Coronary artery (tissue), 2 donors: Measurements from ENCODE around the gene OR2T27.
"Not testable (repeated sequence)": the region's sequence is repeated elsewhere in the genome, so short reads cannot be mapped to it uniquely, and the experiment has no call there.

Source experiments
- DNase-seq: peaks from one replicate; pipeline ENCODE4 v3.0.0-alpha.2; 2017; ENCODE audit warnings: low spot score
- H3K27ac ChIP-seq, 2 donors: fragments of 200-600 bp; sonication (generic); one replicate each; pipeline ENCODE4 v1.5.1; 2016 to 2019
- H3K4me3 ChIP-seq: fragments of 200-600 bp; sonication (generic); 2 replicates; pipeline ENCODE4 v1.5.1; 2016; ENCODE audit warnings: mild to moderate bottlenecking, moderate library complexity
- CTCF ChIP-seq: fragments of 200-600 bp; sonication (generic); IDR thresholded peaks from one replicate; pipeline ENCODE4 v1.5.1; 2019; ENCODE audit warnings: antibody characterized with exemption

The OR2T27 gene

GRCh38 chr1:248655354-248655753, at the start of gene OR2T27:
Gene OR2T27 (minus strand): TSS chr1:248655528. CDS start chr1:248650884, 4,644 bp downstream.
- not testable (repeated sequence) for H3K4me3 ChIP-seq, H3K27ac ChIP-seq, DNase-seq

- Histone ChIP-seq H3K4me3 (no peak overlapping the region), H3K27ac (no peak overlapping the region)
- no peak for DNase-seq
- TF ChIP-seq CTCF = no peak
Observed at GRCh38 chr1:248704606-248705005, 49.3 kb upstream of the OR2T27 start.

GRCh38 chr1:248703674-248704073, 48.3 kb upstream of the OR2T27 start:
- no peak for DNase-seq

GRCh38 chr1:248702714-248703113, 47.4 kb upstream of the OR2T27 start, which contains the start of gene OR14I1:
Gene OR14I1 (minus strand): TSS chr1:248702766.
- no peak for DNase-seq

More at GRCh38 chr1:248703674-248704073, 48.3 kb upstream of the OR2T27 start:
- Histone ChIP-seq H3K27ac (no peak overlapping the region), H3K4me3 (no peak overlapping the region)
- TF ChIP-seq CTCF = no peak

GRCh38 chr1:248699099-248699498, 43.8 kb upstream of the OR2T27 start:
- H3K27ac ChIP-seq = no peak overlapping the region

More at GRCh38 chr1:248702714-248703113, 47.4 kb upstream of the OR2T27 start, which contains the start of gene OR14I1:
- Histone ChIP-seq H3K4me3 (no peak within 1 kb of the TSS), H3K27ac (no peak within 1 kb of the TSS)
- no peak for TF ChIP-seq CTCF

GRCh38 chr1:248697907-248698306, 42.6 kb upstream of the OR2T27 start:
- TF ChIP-seq CTCF = no peak
- DNase-seq = no peak

More at GRCh38 chr1:248699099-248699498, 43.8 kb upstream of the OR2T27 start:
- no peak for DNase-seq
- H3K4me3 ChIP-seq = no peak overlapping the region
- TF ChIP-seq CTCF = no peak

GRCh38 chr1:248696774-248697173, 41.4 kb upstream of the OR2T27 start:
- TF ChIP-seq CTCF = no peak
- no peak for DNase-seq

More at GRCh38 chr1:248697907-248698306, 42.6 kb upstream of the OR2T27 start:
- Histone ChIP-seq H3K27ac (no peak overlapping the region), H3K4me3 (no peak overlapping the region)

GRCh38 chr1:248696261-248696660, 40.9 kb upstream of the OR2T27 start:
- Histone ChIP-seq H3K4me3 (no peak overlapping the region), H3K27ac (no peak overlapping the region)
- DNase-seq = no peak
- no peak for TF ChIP-seq CTCF

More at GRCh38 chr1:248696774-248697173, 41.4 kb upstream of the OR2T27 start:
- Histone ChIP-seq H3K27ac (no peak overlapping the region), H3K4me3 (no peak overlapping the region)
